NCI-H748 (cell line): Measurements from ENCODE around the gene CD247.
"Not testable (repeated sequence)": the region's sequence is repeated elsewhere in the genome, so short reads cannot be mapped to it uniquely, and the experiment has no call there.

Experiments
- DNase-seq: peaks from one replicate; lab custom pipeline; 2025; ENCODE audit not compliant: unreplicated experiment; lab: John Stamatoyannopoulos, UW

Gene CD247

GRCh38 chr1:167518331-167518700 is at the start of gene CD247:
Gene CD247 (minus strand): TSS chr1:167518529. CDS start chr1:167518465, 64 bp downstream.
- DNase-seq: no peak

GRCh38 chr1:167567663-167568062 is 49.3 kb upstream of the CD247 start:
- DNase-seq: no peak

- DNase-seq: no peak
These were observed 48.4 kb upstream of the CD247 start for GRCh38 chr1:167566766-167567165.

- DNase-seq: no peak
These were observed 47.6 kb upstream of the CD247 start for GRCh38 chr1:167565922-167566321.

- no peak for DNase-seq
These were observed 46.4 kb upstream of the CD247 start for GRCh38 chr1:167564612-167565270.

GRCh38 chr1:167563579-167564246 is 45.4 kb upstream of the CD247 start:
- DNase-seq: peak; percentile 74

- DNase-seq: no peak
These were observed 44.4 kb upstream of the CD247 start for GRCh38 chr1:167562702-167563101.

- DNase-seq: no peak
These were observed 43.4 kb upstream of the CD247 start for GRCh38 chr1:167561753-167562152.

GRCh38 chr1:167555971-167556714 is 37.8 kb upstream of the CD247 start:
- peak; percentile 66 for DNase-seq

- DNase-seq: not testable (repeated sequence)
These were observed 36.7 kb upstream of the CD247 start for GRCh38 chr1:167555072-167555471.

- DNase-seq: no peak
These were observed 35.9 kb upstream of the CD247 start for GRCh38 chr1:167554028-167554779.

GRCh38 chr1:167553136-167554027 is 35.1 kb upstream of the CD247 start, which contains the start of gene CREG1:
Gene CREG1 (minus strand): TSS chr1:167553762.
- peak; percentile 92 for DNase-seq

GRCh38 chr1:167551362-167551761 is 33.0 kb upstream of the CD247 start:
- no peak for DNase-seq

GRCh38 chr1:167548059-167548932 is 30.0 kb upstream of the CD247 start:
- no peak for DNase-seq

- no peak for DNase-seq
These were observed 28.6 kb upstream of the CD247 start for GRCh38 chr1:167546935-167547334.

GRCh38 chr1:167545349-167545748 is 27.0 kb upstream of the CD247 start:
- no peak for DNase-seq

GRCh38 chr1:167544447-167545093 is 26.2 kb upstream of the CD247 start:
- DNase-seq: no peak

- DNase-seq: no peak
These were observed 25.1 kb upstream of the CD247 start for GRCh38 chr1:167543199-167543990.
